Measurements from ENCODE around the gene GABBR1.

DNA sequence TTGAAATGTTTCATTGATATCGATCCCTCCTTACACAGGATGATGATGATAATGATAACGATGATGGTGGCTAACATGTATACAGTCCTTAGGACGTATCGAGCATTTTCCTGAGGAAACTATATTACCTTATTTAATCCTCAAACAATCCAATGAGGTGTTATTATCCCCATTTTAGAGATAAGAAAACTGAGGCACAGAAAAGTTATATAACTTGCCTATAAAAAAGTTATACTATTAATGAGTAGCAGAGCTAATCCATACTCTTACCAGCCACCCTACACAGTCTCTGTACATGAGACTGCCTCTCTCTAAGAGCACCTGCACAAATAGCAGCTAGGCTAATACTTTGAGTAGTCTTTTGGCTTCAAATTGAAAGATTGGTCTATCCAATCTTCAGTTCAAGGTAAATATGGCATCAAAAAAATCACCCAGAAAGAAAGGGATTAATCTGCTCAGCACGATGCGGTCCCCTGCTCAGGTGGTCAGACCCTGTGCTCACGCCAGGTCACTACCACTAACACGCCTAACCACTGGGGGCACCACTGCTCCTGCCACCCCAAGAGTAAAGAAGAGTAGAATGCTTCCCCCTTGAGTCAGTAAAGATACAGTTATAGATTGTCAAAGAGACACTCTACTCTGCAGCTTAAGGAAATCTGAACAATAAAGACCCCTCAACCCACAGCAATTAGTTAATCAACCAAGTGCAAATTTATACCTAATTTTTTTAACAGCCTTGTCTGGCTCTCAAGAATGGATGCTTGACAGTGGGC lies 15.0 kb downstream of the GABBR1 start:
- TF ChIP-seq REST (IDR thresholded peaks at IDR 0.05; ENCODE audit: insufficient read depth in 1 of 2, low read depth in 2 of 2, low read length in 1 of 2) = no peak
- TF ChIP-seq POLR2AphosphoS5 (IDR thresholded peaks at IDR 0.05; ENCODE audit: low read depth, low read length) = no peak
- TF ChIP-seq SIN3A (IDR thresholded peaks at IDR 0.05; ENCODE audit: borderline replicate concordance, insufficient read depth, low read depth, low read length) = no peak
